HFFc6 (cell line): ENCODE data around the gene DENND5A. TPM values are rescaled to one million over a fixed set of nuclear protein-coding genes. Genes with fewer than 3 reads are reported as not detected.
"Not testable (repeated sequence)": the region's sequence is repeated elsewhere in the genome, so short reads cannot be mapped to it uniquely, and the experiment has no call there.

Source experiments
- DNase-seq: peaks from one replicate; pipeline ENCODE4 v3.0.0-alpha.2; 2018
- H3K27ac Mint-ChIP-seq: 2 replicates; pipeline ENCODE4 v1.8.0; 2020; ENCODE audit warnings: mild to moderate bottlenecking, mixed read lengths
- H3K27me3 Mint-ChIP-seq: 2 replicates; pipeline ENCODE4 v1.8.0; 2021; ENCODE audit warnings: mild to moderate bottlenecking, moderate library complexity, mixed read lengths; ENCODE audit not compliant: insufficient read depth
- H3K36me3 Mint-ChIP-seq: 2 replicates; pipeline ENCODE4 v1.8.0; 2021; ENCODE audit warnings: low read depth, mixed read lengths
- H3K4me1 Mint-ChIP-seq: 2 replicates; pipeline ENCODE4 v1.8.0; 2020; ENCODE audit warnings: low read depth, mixed read lengths
- H3K4me3 Mint-ChIP-seq: 2 replicates; pipeline ENCODE4 v1.8.0; 2020; ENCODE audit warnings: mild to moderate bottlenecking, moderate library complexity, mixed read lengths
- H3K9me3 Mint-ChIP-seq: 2 replicates; pipeline ENCODE4 v1.8.0; 2020; ENCODE audit warnings: mild to moderate bottlenecking, mixed read lengths
- total RNA-seq, 6 experiments: library from RNA; stranded (reverse); fragmentation: NEBNext Ultra II Directional; extraction: Animal tissue kit (Norgen Biotek cat#: 25700); gene quantifications; 2 replicates in 1 of 6; 3 replicates in 5 of 6; pipeline ENCODE4 v1.2.3, GENCODE V29; 2021
- TF ChIP-seq, protein P1 (sequence below): fragments of 200-600 bp; sonication (generic); IDR thresholded peaks from 2 replicates; pipeline ENCODE4 v1.5.0; 2021; ENCODE audit warnings: antibody characterized with exemption, mild to moderate bottlenecking

Gene DENND5A
- total RNA-seq, 6 experiments from 2014 or later: 82.0 to 106 (median 92.8) TPM

DNA sequence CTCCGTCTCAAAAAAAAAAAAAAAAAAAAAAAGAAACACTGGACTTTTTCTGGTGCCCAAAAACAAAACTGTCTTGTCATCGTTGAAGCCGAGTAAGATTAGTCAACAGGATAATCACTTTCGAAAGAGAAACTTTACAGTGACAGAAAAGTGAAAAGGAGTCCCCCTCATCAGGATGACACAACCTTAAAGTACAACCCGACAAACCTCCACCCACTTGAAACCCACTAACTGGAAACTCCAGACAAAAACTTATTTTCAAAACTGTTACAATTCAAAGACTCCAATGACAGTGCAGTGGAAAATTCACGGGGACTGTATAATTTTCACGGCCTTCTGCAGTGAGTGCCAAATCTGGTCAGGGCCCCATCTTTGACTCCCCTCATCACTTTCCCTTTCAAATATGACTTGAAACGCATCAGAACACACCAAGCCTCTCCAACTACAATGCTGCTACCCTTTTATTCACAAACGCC, 1.3 kb downstream of the DENND5A start:
- H3K36me3 Mint-ChIP-seq: peaks cover 8% of the 10 kb centered on the region
- TF ChIP-seq, protein P1, sequence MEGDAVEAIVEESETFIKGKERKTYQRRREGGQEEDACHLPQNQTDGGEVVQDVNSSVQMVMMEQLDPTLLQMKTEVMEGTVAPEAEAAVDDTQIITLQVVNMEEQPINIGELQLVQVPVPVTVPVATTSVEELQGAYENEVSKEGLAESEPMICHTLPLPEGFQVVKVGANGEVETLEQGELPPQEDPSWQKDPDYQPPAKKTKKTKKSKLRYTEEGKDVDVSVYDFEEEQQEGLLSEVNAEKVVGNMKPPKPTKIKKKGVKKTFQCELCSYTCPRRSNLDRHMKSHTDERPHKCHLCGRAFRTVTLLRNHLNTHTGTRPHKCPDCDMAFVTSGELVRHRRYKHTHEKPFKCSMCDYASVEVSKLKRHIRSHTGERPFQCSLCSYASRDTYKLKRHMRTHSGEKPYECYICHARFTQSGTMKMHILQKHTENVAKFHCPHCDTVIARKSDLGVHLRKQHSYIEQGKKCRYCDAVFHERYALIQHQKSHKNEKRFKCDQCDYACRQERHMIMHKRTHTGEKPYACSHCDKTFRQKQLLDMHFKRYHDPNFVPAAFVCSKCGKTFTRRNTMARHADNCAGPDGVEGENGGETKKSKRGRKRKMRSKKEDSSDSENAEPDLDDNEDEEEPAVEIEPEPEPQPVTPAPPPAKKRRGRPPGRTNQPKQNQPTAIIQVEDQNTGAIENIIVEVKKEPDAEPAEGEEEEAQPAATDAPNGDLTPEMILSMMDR: no peak
- H3K27ac Mint-ChIP-seq: peak overlapping the region; percentile 96
- H3K27me3 Mint-ChIP-seq: no peaks in the 10 kb centered on the region; the same call in none of the 2 replicates
- peaks cover 52% of the 10 kb centered on the region for H3K4me1 Mint-ChIP-seq
- DNase-seq: peak; percentile 32
- peak overlapping the region; percentile 96 for H3K4me3 Mint-ChIP-seq
- H3K9me3 Mint-ChIP-seq: no peaks in the 10 kb centered on the region

DNA sequence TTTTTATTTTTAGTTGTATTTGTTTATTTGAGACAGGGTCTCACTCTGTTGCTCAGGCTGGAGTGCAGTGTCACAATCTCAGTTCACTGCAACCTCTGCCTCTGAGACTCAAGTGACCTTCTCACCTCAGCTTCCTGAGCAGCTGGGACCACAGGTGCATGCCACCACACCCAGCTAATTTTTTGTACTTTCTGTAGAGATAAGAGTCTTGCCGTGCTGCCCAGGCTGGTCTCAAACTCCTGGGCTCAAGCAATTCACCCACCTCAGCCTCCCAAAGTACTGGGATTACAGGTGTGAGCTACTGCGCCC, 4.4 kb downstream of the DENND5A start:
- H3K4me3 Mint-ChIP-seq, H3K9me3 Mint-ChIP-seq, H3K27me3 Mint-ChIP-seq, DNase-seq: not testable (repeated sequence)
- Mint-ChIP-seq H3K36me3 (peaks cover 16% of the 10 kb centered on the region), H3K27ac (peak overlapping the region; percentile 12; the same call in 1 of the 2 replicates), H3K4me1 (peaks cover 54% of the 10 kb centered on the region)

DNA sequence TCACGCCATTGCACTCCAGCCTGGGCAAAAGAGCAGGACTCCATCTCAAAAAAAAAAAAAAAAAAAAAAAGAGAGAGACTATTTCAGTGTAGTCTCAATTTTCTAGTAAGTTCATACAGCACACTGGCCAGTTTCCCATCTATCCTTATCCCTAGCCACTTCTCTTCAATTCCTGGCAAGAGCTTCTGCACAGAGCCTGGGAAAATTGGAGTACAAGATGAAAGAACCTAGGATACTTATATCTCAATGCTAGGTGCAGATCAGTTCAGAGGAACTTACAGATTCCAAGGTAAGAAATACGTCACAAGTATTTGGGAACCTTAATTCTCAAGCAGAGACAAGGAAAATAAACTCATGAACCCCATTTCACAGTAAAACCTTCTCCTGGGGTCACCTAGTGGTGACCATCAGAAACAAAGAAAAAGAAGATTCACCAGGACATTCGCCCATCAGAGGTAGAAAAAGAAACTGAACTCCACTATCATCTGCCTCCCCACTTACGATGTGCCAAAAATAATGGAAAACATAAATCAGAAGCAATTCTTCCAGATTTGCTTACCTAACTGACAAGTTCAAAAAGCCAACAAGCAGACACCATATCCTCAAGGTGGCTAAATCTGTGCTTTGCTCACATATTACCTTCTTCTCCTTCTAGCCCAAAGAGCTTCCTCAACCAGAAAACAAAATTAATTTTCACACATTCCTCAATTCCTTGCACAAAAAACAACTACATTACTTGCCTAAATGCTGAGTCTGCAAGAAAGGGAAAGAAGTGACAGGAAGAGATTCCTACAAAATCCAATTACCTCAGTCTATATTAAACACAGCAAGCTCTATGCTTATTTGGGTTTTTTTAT, 4.9 kb downstream of the DENND5A start:
- Mint-ChIP-seq H3K27ac (no peak overlapping the region), H3K4me1 (peaks cover 51% of the 10 kb centered on the region), H3K4me3 (no peak overlapping the region), H3K27me3 (no peaks in the 10 kb centered on the region; the same call in 1 of the 2 replicates), H3K36me3 (peaks cover 16% of the 10 kb centered on the region), H3K9me3 (no peaks in the 10 kb centered on the region)
- DNase-seq: no peak
- TF ChIP-seq, protein P1: peak; percentile 69

DNA sequence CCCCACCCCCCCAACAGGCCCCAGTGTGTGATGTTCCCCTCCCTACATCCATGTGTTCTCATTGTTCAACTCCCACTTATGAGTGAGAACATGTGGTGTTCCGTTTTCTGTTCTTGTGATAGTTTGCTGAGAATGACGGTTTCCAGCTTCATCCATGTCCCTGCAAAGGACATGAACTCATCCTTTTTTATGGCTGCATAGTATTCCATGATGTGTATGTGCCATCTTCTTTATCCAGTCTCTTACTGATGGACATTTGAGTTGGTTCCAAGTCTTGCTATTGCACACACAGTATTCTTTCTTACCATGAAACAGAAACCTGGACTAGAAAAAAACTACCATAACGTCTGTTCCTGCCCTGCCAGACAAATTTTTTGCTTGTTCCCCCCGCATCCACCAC, 6.9 kb downstream of the DENND5A start:
- not testable (repeated sequence) for H3K27ac Mint-ChIP-seq
- peaks cover 53% of the 10 kb centered on the region for H3K4me1 Mint-ChIP-seq

DNA sequence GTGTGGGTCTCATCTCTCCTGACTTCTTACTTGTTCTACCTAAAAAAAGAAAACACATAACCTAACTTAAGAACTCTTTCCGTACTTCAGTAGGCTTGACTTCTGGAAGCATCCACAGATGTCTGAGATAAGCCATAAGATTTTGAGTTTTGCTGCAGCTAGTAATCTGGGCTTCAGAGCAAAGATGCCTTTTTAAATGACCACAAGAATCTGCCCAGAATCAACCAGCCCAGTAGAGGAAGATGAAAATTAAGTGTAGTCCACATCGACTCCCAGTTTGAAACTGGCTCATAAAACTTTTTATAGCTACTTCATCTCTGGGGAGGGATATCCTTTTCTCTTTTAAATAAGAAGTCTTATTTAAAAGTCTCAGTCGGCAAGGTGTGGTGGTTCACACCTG, 10.7 kb downstream of the DENND5A start:
- peaks cover 12% of the 10 kb centered on the region for H3K36me3 Mint-ChIP-seq
- H3K4me1 Mint-ChIP-seq: peaks cover 43% of the 10 kb centered on the region
- no peaks in the 10 kb centered on the region for H3K9me3 Mint-ChIP-seq
- TF ChIP-seq, protein P1: no peak
- H3K27me3 Mint-ChIP-seq: no peaks in the 10 kb centered on the region; the same call in 1 of the 2 replicates
- H3K4me3 Mint-ChIP-seq: no peak overlapping the region
- peak; percentile 28 for DNase-seq
- H3K27ac Mint-ChIP-seq: peak overlapping the region; percentile 27; the same call in 1 of the 2 replicates

More for the DNA sequence above, 6.9 kb downstream of the DENND5A start:
- peaks cover 12% of the 10 kb centered on the region for H3K36me3 Mint-ChIP-seq
- not testable (repeated sequence) for H3K9me3 Mint-ChIP-seq, H3K4me3 Mint-ChIP-seq, H3K27me3 Mint-ChIP-seq, DNase-seq

DNA sequence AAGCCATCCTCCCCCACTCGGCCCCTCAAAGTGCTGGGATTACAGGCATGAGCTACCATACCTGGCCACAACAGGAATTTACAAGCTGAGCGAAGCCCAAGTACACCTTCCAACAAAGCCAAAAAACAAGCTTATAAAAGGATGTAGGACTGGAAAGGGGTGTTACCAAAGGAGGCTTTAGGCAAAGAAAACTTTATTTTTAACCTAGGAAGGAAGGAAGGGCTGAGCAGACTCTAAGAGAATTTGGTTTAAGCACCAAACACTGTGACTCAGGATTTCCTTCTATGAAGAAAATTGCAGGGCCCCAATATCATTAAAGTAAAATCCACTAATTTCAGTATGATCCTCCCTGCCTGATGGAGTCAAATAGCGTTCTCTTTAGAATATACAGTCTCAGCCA, 12.1 kb downstream of the DENND5A start:
- Mint-ChIP-seq H3K4me1 (peaks cover 38% of the 10 kb centered on the region), H3K27me3 (peaks cover 2% of the 10 kb centered on the region), H3K9me3 (no peaks in the 10 kb centered on the region), H3K36me3 (peaks cover 6% of the 10 kb centered on the region; the same call in 1 of the 2 replicates), H3K27ac (0 out of 2 replicates have a peak overlapping the region, but pooled peaks have one; percentile 9), H3K4me3 (no peak overlapping the region)
- TF ChIP-seq, protein P1: no peak
- DNase-seq: no peak
